T-cell (primary cell): ENCODE measurements around the gene VKORC1L1. TPM values are rescaled to one million over a fixed set of nuclear protein-coding genes. Genes with fewer than 3 reads are reported as not detected.
"Not testable (repeated sequence)": the region's sequence is repeated elsewhere in the genome, so short reads cannot be mapped to it uniquely, and the experiment has no call there.

Experiments
- ATAC-seq, 4 experiments: fragments of 200-7000 bp in 3 of 4; fragments of 150-1000 bp in 1 of 4; cut with Tn5 transposase; replicated peaks in 1 of 4; 1 replicate in 3 of 4; 2 replicates in 1 of 4; pipeline ENCODE4 v1.10.0; 2021; ENCODE audit warnings: moderate library complexity in 3 of 4, mild to moderate bottlenecking in 2 of 4, moderate number of reproducible peaks in 1 of 4
- CTCF ChIA-PET, 2 donors: fragments of 300-600 bp; sonication (Branson Sonifier 250); formaldehyde crosslinking; loops; one replicate each; lab custom pipeline; 2022; ENCODE audit warnings: antibody characterized with exemption in 2 of 2; lab: Charles Lee
- POLR2A ChIA-PET, 2 donors: fragments of 300-600 bp; sonication (Branson Sonifier 250); formaldehyde crosslinking; loops; one replicate each; lab custom pipeline; 2022; ENCODE audit warnings: antibody characterized with exemption in 2 of 2; lab: Charles Lee
- DNase-seq, 35 experiments: peaks; one replicate each; pipeline versions ENCODE4 v3.0.0 to v3.0.0-alpha.2; 2013 to 2023
- H3K27ac ChIP-seq: one replicate; pipeline ENCODE4 v1.5.1; 2013; ENCODE audit warnings: low read length
- H3K27me3 ChIP-seq, 2 experiments: replicated peaks in 1 of 2; 1 replicate in 1 of 2; 2 replicates in 1 of 2; pipeline versions ENCODE4 v1.6.1 to v1.7.0; 2013; ENCODE audit warnings: low read length in 1 of 2, mixed read lengths in 1 of 2; ENCODE audit not compliant: control insufficient read depth in 2 of 2, insufficient read depth in 2 of 2; ENCODE audit errors: extremely low read depth in 1 of 2
- H3K36me3 ChIP-seq, 2 donors: 1 replicate in 1 of 2; 2 replicates in 1 of 2; pipeline versions ENCODE4 v1.6.1 to v1.7.0; 2013; ENCODE audit warnings: low read length in 1 of 2; ENCODE audit not compliant: control insufficient read depth in 2 of 2, insufficient read depth in 1 of 2; ENCODE audit errors: extremely low read depth in 1 of 2
- H3K4me1 ChIP-seq, 2 experiments: 1 replicate in 1 of 2; 2 replicates in 1 of 2; pipeline versions ENCODE4 v1.6.1 to v1.7.0; 2013; ENCODE audit warnings: low read length in 2 of 2, mixed read lengths in 1 of 2; ENCODE audit not compliant: insufficient read depth in 2 of 2, control insufficient read depth in 1 of 2; ENCODE audit errors: extremely low read depth in 1 of 2
- H3K4me3 ChIP-seq, 2 donors: 1 replicate in 1 of 2; 2 replicates in 1 of 2; pipeline versions ENCODE4 v1.5.1 to v1.7.0; 2013; ENCODE audit warnings: mild to moderate bottlenecking in 2 of 2, low read length in 1 of 2, moderate library complexity in 1 of 2; ENCODE audit not compliant: control insufficient read depth in 1 of 2; ENCODE audit errors: extremely low read depth in 1 of 2
- H3K9me3 ChIP-seq: 2 replicates; pipeline ENCODE4 v1.7.0; 2013
- H3K27ac Mint-ChIP-seq, 2 donors: one replicate each; pipeline ENCODE4 v1.8.0; 2020 to 2021; ENCODE audit warnings: mild to moderate bottlenecking in 2 of 2, mixed read lengths in 2 of 2
- H3K27me3 Mint-ChIP-seq, 2 donors: one replicate each; pipeline ENCODE4 v1.8.0; 2021 to 2022; ENCODE audit warnings: mixed read lengths in 2 of 2
- H3K36me3 Mint-ChIP-seq: one replicate; pipeline ENCODE4 v1.8.0; 2021; ENCODE audit warnings: mixed read lengths
- H3K4me1 Mint-ChIP-seq, 3 donors: one replicate each; pipeline ENCODE4 v1.8.0; 2020 to 2022; ENCODE audit warnings: mixed read lengths in 3 of 3, mild to moderate bottlenecking in 1 of 3
- H3K4me3 Mint-ChIP-seq, 3 donors: one replicate each; pipeline ENCODE4 v1.8.0; 2020 to 2022; ENCODE audit warnings: mild to moderate bottlenecking in 3 of 3, mixed read lengths in 3 of 3, moderate library complexity in 3 of 3
- H3K9me3 Mint-ChIP-seq, 3 donors: one replicate each; pipeline ENCODE4 v1.8.0; 2020 to 2022; ENCODE audit warnings: mixed read lengths in 3 of 3
- WGBS: methylation state at CpG from one replicate; pipeline ENCODE4 v1.1.5; 2013; ENCODE audit warnings: missing lambda C conversion rate; ENCODE audit not compliant: insufficient coverage; 5-methylcytosine and 5-hydroxymethylcytosine counted together
- total RNA-seq, 35 experiments: library from RNA in 6 of 35; stranded (reverse) in 6 of 35; fragments of 120-200 nt in 1 of 35; gene quantifications; one replicate each; pipeline versions ENCODE4 v1.2.1 to v1.2.4 and lab custom pipeline; 2013 to 2026

Gene VKORC1L1
- total RNA-seq, 5 donors from 2014 or later (not counting 1 experiment from before 2014, with no cell fraction given), result 3.8 to 13.2 (median 10.8) TPM

- Histone ChIP-seq H3K4me3 (no peak overlapping the region), H3K27me3 (no peaks in the 10 kb centered on the region), H3K27ac (no peak overlapping the region), H3K4me1 (peaks cover 8 to 26% of the 10 kb centered on the region in 2 experiments), H3K36me3 (peaks cover 3 to 7% of the 10 kb centered on the region in 2 donors), H3K9me3 (no peaks in the 10 kb centered on the region)
- no peaks in the 10 kb centered on the region for H3K9me3 Mint-ChIP-seq
- no peak overlapping the region for H3K4me3 Mint-ChIP-seq
- no peak for ATAC-seq
- no peaks in the 10 kb centered on the region for H3K36me3 Mint-ChIP-seq
- H3K27me3 Mint-ChIP-seq, result no peaks in the 10 kb centered on the region
- 93% methylated on average over 9 of the region's 10 CpGs for WGBS
- ChIA-PET CTCF (no interaction called here), POLR2A (interaction anchor here in 1 of 2 donors (0.6 to 0.8 kb wide), 3 partner anchors 11 to 1670 kb away, joined by 3 to 4 read pairs (median 4); partner anchors contain the start of gene KCTD7)
- DNase-seq, result no peak
- peaks cover 11 to 18% (median 14%) of the 10 kb centered on the region in 3 donors for H3K4me1 Mint-ChIP-seq
- H3K27ac Mint-ChIP-seq, result no peak overlapping the region
These were observed 111.2 kb downstream of the VKORC1L1 start for GRCh38 chr7:65983965-65984658.

GRCh38 chr7:65988084-65988483, 115.2 kb downstream of the VKORC1L1 start:
- Histone ChIP-seq H3K27me3 (no peaks in the 10 kb centered on the region), H3K36me3 (no peaks in the 10 kb centered on the region), H3K4me3 (no peak overlapping the region), H3K9me3 (no peaks in the 10 kb centered on the region), H3K4me1 (no peaks in the 10 kb centered on the region), H3K27ac (no peak overlapping the region)
- Mint-ChIP-seq H3K4me3 (no peak overlapping the region), H3K27ac (no peak overlapping the region), H3K9me3 (no peaks in the 10 kb centered on the region), H3K27me3 (no peaks in the 10 kb centered on the region), H3K4me1 (no peaks in the 10 kb centered on the region), H3K36me3 (no peaks in the 10 kb centered on the region)
- DNase-seq (no peak), ATAC-seq (no peak)
- POLR2A ChIA-PET, result no interaction called here
- CTCF ChIA-PET, result no interaction called here
- WGBS, result 50% methylated on average over 2 of the region's 4 CpGs

GRCh38 chr7:65988503-65988902, 115.6 kb downstream of the VKORC1L1 start:
- H3K4me1 Mint-ChIP-seq, H3K4me1 ChIP-seq, H3K27me3 ChIP-seq, H3K27ac ChIP-seq, DNase-seq, ATAC-seq, POLR2A ChIA-PET, H3K27me3 Mint-ChIP-seq, H3K9me3 ChIP-seq, H3K27ac Mint-ChIP-seq, H3K4me3 ChIP-seq, H3K36me3 Mint-ChIP-seq, CTCF ChIA-PET, H3K36me3 ChIP-seq, H3K9me3 Mint-ChIP-seq, H3K4me3 Mint-ChIP-seq: not testable (repeated sequence)
- whole genome bisulfite sequencing, result no CpG with 5 or more reads among the region's 1 CpG

GRCh38 chr7:65989694-65990080, 116.8 kb downstream of the VKORC1L1 start:
- CTCF ChIA-PET, result interaction anchor here in 1 of 2 donors (0.7 kb wide), 1 partner anchor 654 kb away, joined by 3 read pairs; no protein-coding TSS in a partner anchor
- no peak overlapping the region for H3K27ac Mint-ChIP-seq
- Histone ChIP-seq H3K27me3 (no peaks in the 10 kb centered on the region), H3K27ac (no peak overlapping the region), H3K4me1 (no peaks in the 10 kb centered on the region), H3K9me3 (no peaks in the 10 kb centered on the region), H3K4me3 (no peak overlapping the region), H3K36me3 (no peaks in the 10 kb centered on the region)
- DNase-seq (no peak), ATAC-seq (no peak)
- no peaks in the 10 kb centered on the region for H3K27me3 Mint-ChIP-seq
- POLR2A ChIA-PET, result interaction anchor here in 1 of 2 donors (0.6 kb wide), 1 partner anchor 83 kb away, joined by 3 read pairs; no protein-coding TSS in a partner anchor
- no CpG with 5 or more reads among the region's 3 CpGs for WGBS
- H3K36me3 Mint-ChIP-seq, result no peaks in the 10 kb centered on the region
- no peaks in the 10 kb centered on the region for H3K4me1 Mint-ChIP-seq
- no peak overlapping the region for H3K4me3 Mint-ChIP-seq
- no peaks in the 10 kb centered on the region for H3K9me3 Mint-ChIP-seq

- H3K36me3 ChIP-seq, H3K9me3 ChIP-seq, H3K27ac ChIP-seq, H3K27ac Mint-ChIP-seq, H3K4me3 ChIP-seq, H3K9me3 Mint-ChIP-seq, H3K4me1 ChIP-seq, ATAC-seq, H3K27me3 Mint-ChIP-seq, POLR2A ChIA-PET, CTCF ChIA-PET, H3K4me1 Mint-ChIP-seq, H3K4me3 Mint-ChIP-seq, DNase-seq, H3K36me3 Mint-ChIP-seq, H3K27me3 ChIP-seq: not testable (repeated sequence)
- no CpG with 5 or more reads among the region's 5 CpGs for WGBS
These were observed 119.0 kb downstream of the VKORC1L1 start for GRCh38 chr7:65991829-65992228.

GRCh38 chr7:65992526-65992925, 119.7 kb downstream of the VKORC1L1 start:
- no peaks in the 10 kb centered on the region for H3K9me3 ChIP-seq
- POLR2A ChIA-PET, result no interaction called here
- no CpG with 5 or more reads among the region's 4 CpGs for WGBS
- Mint-ChIP-seq H3K4me1 (no peaks in the 10 kb centered on the region), H3K27me3 (no peaks in the 10 kb centered on the region), H3K9me3 (no peaks in the 10 kb centered on the region), H3K36me3 (no peaks in the 10 kb centered on the region), H3K27ac (no peak overlapping the region), H3K4me3 (no peak overlapping the region)
- ATAC-seq (no peak), DNase-seq (no peak)
- H3K4me3 ChIP-seq, result no peak overlapping the region
- no peak overlapping the region for H3K27ac ChIP-seq
- no peaks in the 10 kb centered on the region for H3K4me1 ChIP-seq
- peaks cover 0 to 3% of the 10 kb centered on the region in 2 experiments for H3K27me3 ChIP-seq
- no peaks in the 10 kb centered on the region for H3K36me3 ChIP-seq
- CTCF ChIA-PET, result no interaction called here
